Uterine smooth muscle cell (primary cell): ENCODE results near the gene ZNF451. TPM values are rescaled to one million over a fixed set of nuclear protein-coding genes. Genes with fewer than 3 reads are reported as not detected.

ENCODE experiments used
- total RNA-seq: library from RNA; depleted of rRNA; stranded (reverse); fragments of >200 nt; gene quantifications from 2 replicates; pipeline ENCODE4 v1.2.3, GENCODE V29; 2014

The ZNF451 gene, protein sequence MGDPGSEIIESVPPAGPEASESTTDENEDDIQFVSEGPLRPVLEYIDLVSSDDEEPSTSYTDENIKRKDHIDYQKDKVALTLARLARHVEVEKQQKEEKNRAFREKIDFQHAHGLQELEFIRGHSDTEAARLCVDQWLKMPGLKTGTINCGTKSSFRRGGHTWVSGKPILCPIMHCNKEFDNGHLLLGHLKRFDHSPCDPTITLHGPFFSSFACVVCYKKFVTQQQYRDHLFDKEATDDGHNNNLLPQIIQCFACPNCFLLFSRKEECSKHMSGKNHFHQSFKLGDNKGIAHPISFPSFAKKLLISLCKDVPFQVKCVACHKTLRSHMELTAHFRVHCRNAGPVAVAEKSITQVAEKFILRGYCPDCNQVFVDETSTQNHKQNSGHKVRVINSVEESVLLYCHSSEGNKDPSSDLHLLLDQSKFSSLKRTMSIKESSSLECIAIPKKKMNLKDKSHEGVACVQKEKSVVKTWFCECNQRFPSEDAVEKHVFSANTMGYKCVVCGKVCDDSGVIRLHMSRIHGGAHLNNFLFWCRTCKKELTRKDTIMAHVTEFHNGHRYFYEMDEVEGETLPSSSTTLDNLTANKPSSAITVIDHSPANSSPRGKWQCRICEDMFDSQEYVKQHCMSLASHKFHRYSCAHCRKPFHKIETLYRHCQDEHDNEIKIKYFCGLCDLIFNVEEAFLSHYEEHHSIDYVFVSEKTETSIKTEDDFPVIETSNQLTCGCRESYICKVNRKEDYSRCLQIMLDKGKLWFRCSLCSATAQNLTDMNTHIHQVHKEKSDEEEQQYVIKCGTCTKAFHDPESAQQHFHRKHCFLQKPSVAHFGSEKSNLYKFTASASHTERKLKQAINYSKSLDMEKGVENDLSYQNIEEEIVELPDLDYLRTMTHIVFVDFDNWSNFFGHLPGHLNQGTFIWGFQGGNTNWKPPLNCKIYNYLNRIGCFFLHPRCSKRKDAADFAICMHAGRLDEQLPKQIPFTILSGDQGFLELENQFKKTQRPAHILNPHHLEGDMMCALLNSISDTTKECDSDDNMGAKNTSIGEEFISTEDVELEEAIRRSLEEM
- total RNA-seq: 72.7 and 77.7 TPM in 2 replicates

GRCh38 chr6:57089687-57090457 is at the start of gene ZNF451:
Gene ZNF451 (plus strand): TSS chr6:57090188. CDS start chr6:57090254, 66 bp downstream.

DNA sequence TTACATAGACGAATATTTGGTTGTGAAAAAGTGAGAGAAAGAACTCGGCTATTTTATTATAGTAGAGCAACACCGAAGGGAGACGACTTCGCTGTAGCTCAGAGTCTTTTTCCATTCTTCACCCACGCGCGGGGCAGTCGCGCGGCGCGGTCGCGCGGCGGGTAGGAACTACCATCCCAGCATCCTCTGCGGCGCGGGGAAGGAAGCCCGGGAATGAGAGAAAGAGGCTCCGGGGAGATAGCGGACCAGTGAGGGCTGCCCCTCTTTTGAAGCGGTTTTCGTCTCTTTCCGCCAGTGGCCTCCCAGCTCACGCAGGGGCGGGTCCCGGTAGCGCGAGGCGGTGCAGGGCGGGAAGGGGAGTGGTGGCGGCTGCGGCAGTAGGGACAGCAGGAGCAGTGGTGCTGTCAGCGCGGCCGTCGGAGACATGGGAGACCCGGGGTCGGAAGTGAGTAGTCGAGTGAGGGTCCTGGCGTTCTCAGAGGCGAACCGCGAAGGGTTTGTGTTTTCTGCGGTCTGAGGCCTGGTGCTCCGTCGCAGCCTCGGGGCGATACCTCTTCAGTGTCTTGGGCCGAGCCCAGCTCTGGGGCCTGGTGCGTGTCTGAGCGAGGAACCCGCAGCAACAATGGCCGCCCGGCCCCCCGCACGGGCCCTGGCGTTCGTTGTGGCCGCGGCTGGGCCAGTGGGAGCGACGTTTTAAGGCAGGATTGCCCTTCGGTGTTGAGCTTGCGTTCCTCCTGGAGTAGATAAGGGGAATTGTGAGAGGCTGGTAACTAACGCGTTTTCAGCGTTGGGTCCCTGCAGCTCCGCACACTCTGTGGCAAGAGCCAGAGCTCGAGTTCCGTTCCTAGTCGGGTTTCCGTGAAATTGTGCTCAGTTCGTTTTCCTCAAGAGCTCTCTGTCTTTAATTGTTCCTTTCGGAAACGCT is 43.4 kb upstream of the ZNF451 start, which contains the start of gene KIAA1586:
Gene KIAA1586 (plus strand): TSS at position 362 of the 925 bp plus-strand sequence. CDS start 63 bp downstream, at position 425.

GRCh38 chr6:57172136-57173055 is 82.4 kb downstream of the ZNF451 start, which contains the start of gene BAG2:
Gene BAG2 (plus strand): TSS chr6:57172326. CDS start chr6:57172698, 372 bp downstream.

Other genes starting within 250 kb of the ZNF451 start
- gene BEND6, start 135.1 kb upstream of the ZNF451 start, total RNA-seq: 15.5 and 19.1 TPM in 2 replicates
- 17.5 and 18.5 TPM in 2 replicates for gene KIAA1586, start 43.5 kb upstream of the ZNF451 start, total RNA-seq
- 26.5 and 41.1 TPM in 2 replicates for gene BAG2, start 82.1 kb downstream of the ZNF451 start, total RNA-seq
- 59.3 and 102 TPM in 2 replicates for gene RAB23, start 132.1 kb downstream of the ZNF451 start, total RNA-seq
- gene PRIM2, start 227.4 kb downstream of the ZNF451 start, total RNA-seq: 55.4 and 96.3 TPM in 2 replicates